ENCODE results near the gene MATK.

MATK gene

GRCh38 chr19:3807131-3807480 lies 20.9 kb upstream of the MATK start:
- no peak for TF ChIP-seq CTCF (IDR thresholded peaks at IDR 0.05; ENCODE audit: low read depth, low read length)
- no peak for DNase-seq (ENCODE audit: extremely low read depth, low read depth)

GRCh38 chr19:3805859-3806258 lies 19.7 kb upstream of the MATK start:
- no peak for TF ChIP-seq CTCF (IDR thresholded peaks at IDR 0.05; ENCODE audit: low read depth, low read length)

GRCh38 chr19:3804429-3804828 lies 18.2 kb upstream of the MATK start:
- no peak for TF ChIP-seq CTCF (IDR thresholded peaks at IDR 0.05; ENCODE audit: low read depth, low read length)
- DNase-seq (ENCODE audit: extremely low read depth, low read depth), result no peak

More at GRCh38 chr19:3805859-3806258, 19.7 kb upstream of the MATK start:
- no peak for DNase-seq (ENCODE audit: extremely low read depth, low read depth)

- no peak for DNase-seq (ENCODE audit: extremely low read depth, low read depth)
- no peak for TF ChIP-seq CTCF (IDR thresholded peaks at IDR 0.05; ENCODE audit: low read depth, low read length)
Measured at GRCh38 chr19:3803986-3804385, 17.8 kb upstream of the MATK start.

GRCh38 chr19:3803114-3803888 lies 17.1 kb upstream of the MATK start:
- no peak for TF ChIP-seq CTCF (IDR thresholded peaks at IDR 0.05; ENCODE audit: low read depth, low read length)
- DNase-seq (ENCODE audit: extremely low read depth, low read depth), result no peak

- no peak for DNase-seq (ENCODE audit: extremely low read depth, low read depth)
- peak; percentile 10 for TF ChIP-seq CTCF (IDR thresholded peaks at IDR 0.05; ENCODE audit: low read depth, low read length)
Measured at GRCh38 chr19:3801412-3802096, 15.4 kb upstream of the MATK start.

- no peak for DNase-seq (ENCODE audit: extremely low read depth, low read depth)
- no peak for TF ChIP-seq CTCF (IDR thresholded peaks at IDR 0.05; ENCODE audit: low read depth, low read length)
Measured at GRCh38 chr19:3800996-3801395, 14.8 kb upstream of the MATK start.

Measured in AG09319 (cell line).